Neuronal stem cell (in vitro differentiated cells): ENCODE results near the gene GRIK5.

Experiments
- DNase-seq: peaks from one replicate; pipeline ENCODE4 v3.0.0-alpha.2; 2013; ENCODE audit warnings: low spot score
- H2AFZ ChIP-seq: one replicate; pipeline ENCODE4 v1.6.1; 2013; ENCODE audit warnings: mild to moderate bottlenecking, low read length, inconsistent platforms
- H2AK5ac ChIP-seq: 2 replicates; pipeline ENCODE4 v1.6.1; 2013; ENCODE audit warnings: low read depth, mild to moderate bottlenecking, inconsistent platforms, low read length, moderate library complexity, mixed read lengths
- H2BK120ac ChIP-seq: 2 replicates; pipeline ENCODE4 v1.6.1; 2013; ENCODE audit warnings: low read depth, mild to moderate bottlenecking, inconsistent platforms, low read length, moderate library complexity, mixed read lengths
- H2BK12ac ChIP-seq: one replicate; pipeline ENCODE4 v1.6.1; 2013; ENCODE audit warnings: low read length, inconsistent platforms
- H2BK15ac ChIP-seq: 2 replicates; pipeline ENCODE4 v1.6.1; 2013; ENCODE audit warnings: mild to moderate bottlenecking, low read length, inconsistent platforms, mixed read lengths
- H2BK5ac ChIP-seq: one replicate; pipeline ENCODE4 v1.6.1; 2013; ENCODE audit warnings: inconsistent platforms, mild to moderate bottlenecking, low read length, moderate library complexity
- H3K14ac ChIP-seq: one replicate; pipeline ENCODE4 v1.6.1; 2013; ENCODE audit warnings: low read length, inconsistent platforms
- H3K18ac ChIP-seq: 2 replicates; pipeline ENCODE4 v1.6.1; 2013; ENCODE audit warnings: low read length, inconsistent platforms
- H3K23ac ChIP-seq: 2 replicates; pipeline ENCODE4 v1.6.1; 2013; ENCODE audit warnings: low read depth, mild to moderate bottlenecking, mixed read lengths, low read length, inconsistent platforms; ENCODE audit not compliant: poor library complexity
- H3K27ac ChIP-seq: replicated peaks from 3 replicates; pipeline ENCODE4 v1.5.1; 2013; ENCODE audit warnings: low read length, inconsistent platforms
- H3K27me3 ChIP-seq, 3 experiments: 2 replicates each; pipeline ENCODE4 v1.6.1; 2013; ENCODE audit warnings: low read length in 3 of 3, mild to moderate bottlenecking in 2 of 3, inconsistent platforms in 1 of 3, low read depth in 1 of 3, mixed read lengths in 1 of 3, moderate library complexity in 1 of 3; ENCODE audit not compliant: control insufficient read depth in 3 of 3, insufficient read depth in 3 of 3
- H3K36me3 ChIP-seq, 2 donors: replicated peaks in 1 of 2; 2 replicates each; pipeline ENCODE4 v1.6.1; 2013; ENCODE audit warnings: low read length in 2 of 2; ENCODE audit not compliant: control insufficient read depth in 2 of 2, insufficient read depth in 2 of 2
- H3K4ac ChIP-seq: 2 replicates; pipeline ENCODE4 v1.6.1; 2013; ENCODE audit warnings: inconsistent platforms, mild to moderate bottlenecking, low read length, moderate library complexity
- H3K4me1 ChIP-seq, 2 donors: 1 replicate in 1 of 2; 2 replicates in 1 of 2; pipeline ENCODE4 v1.6.1; 2013; ENCODE audit warnings: low read length in 2 of 2, low read depth in 1 of 2; ENCODE audit not compliant: control insufficient read depth in 2 of 2, insufficient read depth in 1 of 2
- H3K4me2 ChIP-seq: one replicate; pipeline ENCODE4 v1.6.1; 2013; ENCODE audit warnings: mild to moderate bottlenecking, low read length, inconsistent platforms; ENCODE audit not compliant: insufficient read depth, poor library complexity, severe bottlenecking
- H3K4me3 ChIP-seq, 2 donors: 2 replicates each; pipeline ENCODE4 v1.5.1; 2013; ENCODE audit warnings: low read length in 2 of 2, mild to moderate bottlenecking in 2 of 2, inconsistent platforms in 1 of 2, moderate library complexity in 1 of 2
- H3K79me1 ChIP-seq: one replicate; pipeline ENCODE4 v1.6.1; 2013; ENCODE audit warnings: low read depth, mild to moderate bottlenecking, inconsistent platforms, low read length, moderate library complexity
- H3K9ac ChIP-seq: one replicate; pipeline ENCODE4 v1.6.1; 2013; ENCODE audit warnings: mild to moderate bottlenecking, low read depth, low read length, inconsistent platforms; ENCODE audit not compliant: poor library complexity
- H3K9me3 ChIP-seq, 2 donors: replicated peaks in 1 of 2; 2 replicates each; pipeline versions ENCODE3 to v1.6.1; 2013; ENCODE audit warnings: low read length in 2 of 2, mild to moderate bottlenecking in 2 of 2, inconsistent platforms in 1 of 2, low read depth in 1 of 2, mixed read lengths in 1 of 2, moderate library complexity in 1 of 2; ENCODE audit not compliant: control insufficient read depth in 2 of 2, insufficient read depth in 1 of 2
- H4K8ac ChIP-seq: one replicate; pipeline ENCODE4 v1.6.1; 2013; ENCODE audit warnings: low read depth, mild to moderate bottlenecking, inconsistent platforms, low read length, moderate library complexity
- H4K91ac ChIP-seq: one replicate; pipeline ENCODE4 v1.6.1; 2013; ENCODE audit warnings: low read length, low read depth, mild to moderate bottlenecking, inconsistent platforms; ENCODE audit not compliant: poor library complexity
- WGBS, 2 donors: extraction: QIAGEN DNeasy Blood & Tissue Kit; methylation state at CpG; one replicate each; pipeline ENCODE4 v1.1.7; 2013; ENCODE audit warnings: missing lambda C conversion rate in 2 of 2, mixed read lengths in 1 of 2; ENCODE audit not compliant: insufficient read length in 2 of 2, insufficient replicate concordance in 1 of 2; ENCODE audit errors: extremely low coverage in 2 of 2; 5-methylcytosine and 5-hydroxymethylcytosine counted together

GRIK5 gene

DNA sequence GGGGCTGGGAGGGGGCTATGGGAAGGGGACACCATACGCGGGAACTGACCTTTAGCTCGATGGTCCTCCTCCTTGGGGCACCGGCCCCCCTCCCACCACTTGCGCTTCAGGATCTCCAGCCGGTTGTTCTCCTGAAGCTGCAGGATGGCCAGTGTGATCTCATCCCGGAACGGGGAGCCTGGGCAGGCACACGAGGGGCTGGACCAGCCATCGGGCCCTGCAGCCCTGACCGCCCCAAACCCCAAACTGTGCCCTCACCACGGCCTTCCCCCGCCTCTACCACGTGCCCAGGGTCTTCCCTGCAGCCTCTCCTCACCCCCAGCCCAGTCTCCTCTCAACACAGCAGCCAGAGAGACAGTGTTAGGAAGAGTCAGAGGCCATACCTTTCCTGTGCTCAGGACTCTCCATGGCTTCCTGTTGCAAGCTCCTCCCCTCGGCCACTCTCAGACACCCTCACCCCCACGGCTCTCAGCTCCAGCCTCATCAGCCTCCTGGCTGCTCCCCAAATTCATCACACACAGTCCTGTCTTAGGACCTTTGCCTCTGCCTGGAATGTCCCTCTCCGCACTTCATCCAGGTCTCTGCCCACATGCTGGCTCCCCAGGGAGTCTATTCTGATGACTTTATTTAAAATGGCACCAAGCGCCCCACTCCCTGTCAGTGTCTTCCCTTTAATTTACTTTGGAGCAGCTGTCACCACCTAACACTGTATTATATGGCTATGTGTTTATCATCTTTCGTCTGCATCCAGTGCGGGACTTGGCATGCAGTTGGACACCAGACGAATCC lies 66.3 kb downstream of the GRIK5 start:
- Histone ChIP-seq H3K4me2 (no peak overlapping the region), H3K4me1 (peaks cover 1 to 3% of the 10 kb centered on the region in 2 donors), H3K27ac (no peak overlapping the region), H2BK5ac (no peak overlapping the region), H3K4ac (no peak overlapping the region), H2BK120ac (no peak overlapping the region), H3K14ac (no peak overlapping the region), H3K36me3 (peaks cover 0 to 10% of the 10 kb centered on the region in 2 donors), H4K91ac (no peak overlapping the region), H3K4me3 (no peak overlapping the region), H2BK12ac (no peak overlapping the region), H3K23ac (peak overlapping the region; percentile 0), H2AFZ (no peak overlapping the region), H3K18ac (no peak overlapping the region), H3K9ac (no peak overlapping the region), H2AK5ac (no peak overlapping the region), H3K9me3 (no peaks in the 10 kb centered on the region), H2BK15ac (no peak overlapping the region), H3K27me3 (peaks cover 3 to 36% (median 22%) of the 10 kb centered on the region in 3 experiments), H3K79me1 (no peaks in the 10 kb centered on the region), H4K8ac (no peak overlapping the region)
- no peak for DNase-seq
- no CpG with 5 or more reads among the region's 21 CpGs for WGBS, 2 donors

DNA sequence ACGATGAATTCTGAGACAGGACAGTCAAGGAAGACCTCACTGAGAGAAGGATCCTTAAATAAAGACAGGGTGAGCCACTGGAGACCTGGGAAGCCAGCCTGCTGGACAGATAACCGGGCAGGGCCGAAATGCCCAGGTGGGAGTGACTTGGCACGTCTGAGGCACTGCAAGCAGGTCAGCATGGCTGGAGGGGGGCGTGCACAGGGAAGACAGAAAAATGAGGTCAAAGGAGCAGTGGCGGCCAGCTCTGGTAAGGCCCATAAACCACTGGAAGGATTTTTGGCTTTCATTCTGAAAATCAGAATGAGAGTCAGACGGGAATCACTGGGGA lies 70.2 kb downstream of the GRIK5 start:
- no peak overlapping the region for H3K27ac ChIP-seq

DNA sequence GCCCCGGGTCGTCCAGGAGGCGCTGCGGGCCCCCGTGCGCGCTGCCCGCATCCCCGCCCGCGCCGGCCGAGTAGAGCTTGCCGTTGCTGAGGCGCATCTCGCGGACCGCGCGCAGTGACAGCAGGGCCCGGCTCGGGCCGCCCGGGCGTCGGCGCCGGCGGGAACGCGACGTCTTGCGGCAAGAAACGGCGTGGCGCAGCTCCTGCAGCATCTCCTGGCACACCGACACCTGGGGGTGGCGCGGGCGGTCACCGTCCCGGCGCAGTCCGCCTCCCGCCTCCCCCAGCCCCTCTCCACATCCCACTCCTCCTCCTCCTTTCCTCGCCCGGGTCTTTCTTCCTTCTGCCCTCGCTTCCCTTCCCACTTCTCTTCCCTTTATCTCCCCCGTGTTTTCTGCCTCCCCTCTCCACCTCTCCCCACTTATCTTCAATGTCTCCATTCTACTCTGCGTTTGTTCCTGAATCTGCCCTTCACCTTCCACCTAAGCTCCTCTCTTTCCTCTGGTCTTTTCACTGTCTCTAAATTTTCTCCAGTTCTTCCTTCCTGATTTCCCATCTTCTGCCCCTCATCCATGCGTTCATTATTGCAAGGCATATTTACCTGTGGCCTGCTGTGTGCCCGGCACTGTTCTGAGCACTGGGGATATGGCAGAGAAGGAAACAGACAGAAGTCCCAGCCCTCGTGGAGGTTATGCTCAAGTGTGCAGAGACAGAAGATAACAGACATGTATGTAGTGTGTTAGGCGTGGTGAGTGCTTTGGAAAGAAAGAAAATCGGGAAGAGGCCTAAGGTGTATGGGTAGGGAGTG lies 70.7 kb downstream of the GRIK5 start:
- Histone ChIP-seq H3K36me3 (no peaks in the 10 kb centered on the region), H4K91ac (no peak overlapping the region), H2BK120ac (no peak overlapping the region), H3K9ac (no peak overlapping the region), H3K23ac (no peak overlapping the region), H2BK5ac (no peak overlapping the region), H2AFZ (peak overlapping the region; percentile 79), H3K4me3 (peak overlapping the region in 1 of 2 donors; percentile 19), H3K4me1 (peaks cover 12 to 35% of the 10 kb centered on the region in 2 donors), H3K4ac (no peak overlapping the region), H3K9me3 (no peaks in the 10 kb centered on the region), H3K27ac (no peak overlapping the region), H4K8ac (no peak overlapping the region), H2BK12ac (no peak overlapping the region), H2BK15ac (no peak overlapping the region), H3K18ac (no peak overlapping the region), H3K4me2 (peak overlapping the region; percentile 65), H3K14ac (no peak overlapping the region), H2AK5ac (no peak overlapping the region), H3K27me3 (peaks cover 9 to 59% (median 55%) of the 10 kb centered on the region in 3 experiments), H3K79me1 (no peaks in the 10 kb centered on the region)
- no peak for DNase-seq
- no CpG with 5 or more reads among the region's 55 CpGs for WGBS, 2 donors

More for the DNA sequence above, 70.2 kb downstream of the GRIK5 start:
- H3K4me2 ChIP-seq: no peak overlapping the region
- no peak overlapping the region for H2BK5ac ChIP-seq
- H2BK120ac ChIP-seq: no peak overlapping the region
- no peak overlapping the region for H2AFZ ChIP-seq
- no peak overlapping the region for H4K91ac ChIP-seq
- no peak overlapping the region for H2BK12ac ChIP-seq
- no peak for DNase-seq
- H2AK5ac ChIP-seq: no peak overlapping the region
- no peaks in the 10 kb centered on the region for H3K79me1 ChIP-seq
- no peaks in the 10 kb centered on the region for H3K9me3 ChIP-seq
- no peak overlapping the region for H3K9ac ChIP-seq
- H2BK15ac ChIP-seq: no peak overlapping the region
- H4K8ac ChIP-seq: no peak overlapping the region
- no peak overlapping the region for H3K14ac ChIP-seq
- no peak overlapping the region for H3K4me3 ChIP-seq
- H3K4me1 ChIP-seq: peaks cover 12 to 31% of the 10 kb centered on the region in 2 donors
- H3K27me3 ChIP-seq: peaks cover 9 to 55% (median 53%) of the 10 kb centered on the region in 3 experiments
- no peak overlapping the region for H3K4ac ChIP-seq
- no CpG with 5 or more reads among the region's 7 CpGs for WGBS, 2 donors
- no peak overlapping the region for H3K23ac ChIP-seq
- H3K18ac ChIP-seq: no peak overlapping the region
- no peaks in the 10 kb centered on the region for H3K36me3 ChIP-seq
